GM12873 (cell line): ENCODE results near the gene FNDC4.

ENCODE experiments used
- TF ChIP-seq, protein P1 (sequence below): IDR thresholded peaks from 2 replicates; pipeline ENCODE4 v1.5.1; 2012; ENCODE audit warnings: low read depth, mild to moderate bottlenecking, moderate library complexity, low read length, control low read depth; ENCODE audit not compliant: insufficient read depth; ENCODE audit errors: missing control alignments

Gene FNDC4, protein sequence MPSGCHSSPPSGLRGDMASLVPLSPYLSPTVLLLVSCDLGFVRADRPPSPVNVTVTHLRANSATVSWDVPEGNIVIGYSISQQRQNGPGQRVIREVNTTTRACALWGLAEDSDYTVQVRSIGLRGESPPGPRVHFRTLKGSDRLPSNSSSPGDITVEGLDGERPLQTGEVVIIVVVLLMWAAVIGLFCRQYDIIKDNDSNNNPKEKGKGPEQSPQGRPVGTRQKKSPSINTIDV

DNA sequence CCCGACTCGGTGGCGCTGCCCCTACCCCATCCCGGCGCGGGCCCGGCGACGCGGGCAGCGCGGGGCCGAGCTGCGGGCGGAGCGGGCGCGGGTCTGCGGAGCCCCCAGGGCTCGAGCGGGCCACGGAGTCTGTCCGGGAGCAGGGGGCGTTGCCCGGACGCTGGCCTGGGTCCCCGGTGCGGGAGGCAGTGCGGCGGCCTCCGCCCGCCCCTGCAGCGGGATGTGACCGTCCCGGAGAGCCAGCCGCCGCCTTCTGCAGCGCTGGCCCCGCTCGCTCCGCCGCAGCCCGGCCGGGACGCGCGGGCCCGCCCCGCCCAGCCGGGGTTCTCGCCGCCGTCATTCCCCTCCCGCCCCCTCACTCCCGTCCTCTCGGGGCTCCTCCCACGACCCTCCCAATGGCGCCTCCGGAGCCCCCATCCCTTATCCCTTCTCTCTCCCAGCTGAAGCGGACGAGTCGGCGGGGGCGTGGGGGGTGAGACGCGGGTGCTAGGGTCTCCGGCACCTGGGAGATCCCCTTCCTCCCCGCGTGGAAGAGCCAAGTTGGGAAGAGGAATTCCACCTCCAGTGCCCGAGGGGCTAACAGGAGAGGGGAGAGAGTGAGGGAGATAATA, at the start of gene FNDC4:
Gene FNDC4, minus strand, starts transcription at position 257 of the 611 bp plus-strand sequence. CDS start 521 bp downstream, outside the sequence.
- TF ChIP-seq, protein P1, sequence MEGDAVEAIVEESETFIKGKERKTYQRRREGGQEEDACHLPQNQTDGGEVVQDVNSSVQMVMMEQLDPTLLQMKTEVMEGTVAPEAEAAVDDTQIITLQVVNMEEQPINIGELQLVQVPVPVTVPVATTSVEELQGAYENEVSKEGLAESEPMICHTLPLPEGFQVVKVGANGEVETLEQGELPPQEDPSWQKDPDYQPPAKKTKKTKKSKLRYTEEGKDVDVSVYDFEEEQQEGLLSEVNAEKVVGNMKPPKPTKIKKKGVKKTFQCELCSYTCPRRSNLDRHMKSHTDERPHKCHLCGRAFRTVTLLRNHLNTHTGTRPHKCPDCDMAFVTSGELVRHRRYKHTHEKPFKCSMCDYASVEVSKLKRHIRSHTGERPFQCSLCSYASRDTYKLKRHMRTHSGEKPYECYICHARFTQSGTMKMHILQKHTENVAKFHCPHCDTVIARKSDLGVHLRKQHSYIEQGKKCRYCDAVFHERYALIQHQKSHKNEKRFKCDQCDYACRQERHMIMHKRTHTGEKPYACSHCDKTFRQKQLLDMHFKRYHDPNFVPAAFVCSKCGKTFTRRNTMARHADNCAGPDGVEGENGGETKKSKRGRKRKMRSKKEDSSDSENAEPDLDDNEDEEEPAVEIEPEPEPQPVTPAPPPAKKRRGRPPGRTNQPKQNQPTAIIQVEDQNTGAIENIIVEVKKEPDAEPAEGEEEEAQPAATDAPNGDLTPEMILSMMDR = no peak

DNA sequence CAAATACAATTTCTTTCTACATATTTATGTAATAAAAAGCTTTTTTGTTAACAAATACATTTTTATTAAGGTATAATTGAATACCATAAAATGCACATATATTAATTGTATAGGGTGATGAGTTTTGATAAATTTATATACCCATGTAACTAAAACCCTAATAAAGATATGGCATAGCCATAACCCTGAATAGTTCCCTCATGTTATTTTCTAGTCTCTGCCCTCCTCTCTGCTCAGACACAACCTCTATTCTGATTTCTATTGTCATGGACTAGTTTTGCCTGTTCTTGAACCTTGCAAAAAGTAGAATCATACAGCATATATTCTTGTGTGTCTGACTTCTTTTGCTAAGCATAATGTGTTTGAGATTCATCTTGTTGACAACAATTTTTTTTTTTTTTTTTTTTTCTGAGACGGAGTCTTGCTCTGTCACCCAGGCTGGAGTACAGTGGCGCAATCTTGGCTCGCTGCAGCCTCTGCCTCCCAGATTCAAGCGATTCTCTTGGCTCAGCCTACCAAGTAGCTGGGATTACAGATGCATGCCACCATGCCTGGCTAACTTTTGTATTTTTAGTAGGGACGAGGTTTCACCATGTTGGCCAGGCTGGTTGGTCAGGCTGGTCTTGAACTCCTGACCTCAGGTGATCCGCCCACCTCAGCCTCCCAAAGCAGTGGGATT, 49.3 kb upstream of the FNDC4 start:
- TF ChIP-seq, protein P1 = no peak

DNA sequence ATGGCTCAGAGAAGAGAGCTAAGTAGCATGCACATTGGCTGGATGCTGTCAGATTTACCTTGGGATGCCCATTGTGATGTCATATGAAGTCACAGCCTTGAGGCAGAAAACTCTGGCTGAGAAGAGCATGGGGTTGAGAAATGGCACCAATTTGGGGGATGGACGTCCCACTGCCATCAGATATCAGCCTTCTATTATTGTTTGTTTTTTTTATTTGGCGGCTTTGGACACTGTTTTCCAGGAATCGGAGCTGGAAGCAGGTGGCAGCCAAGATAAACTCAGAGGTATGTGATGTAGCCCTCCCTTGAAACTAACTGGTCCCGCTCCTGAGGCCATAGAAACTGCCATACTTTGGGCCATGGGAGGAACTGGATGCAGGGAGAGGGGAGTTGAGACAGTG, 42.3 kb upstream of the FNDC4 start:
- TF ChIP-seq, protein P1 = no peak

DNA sequence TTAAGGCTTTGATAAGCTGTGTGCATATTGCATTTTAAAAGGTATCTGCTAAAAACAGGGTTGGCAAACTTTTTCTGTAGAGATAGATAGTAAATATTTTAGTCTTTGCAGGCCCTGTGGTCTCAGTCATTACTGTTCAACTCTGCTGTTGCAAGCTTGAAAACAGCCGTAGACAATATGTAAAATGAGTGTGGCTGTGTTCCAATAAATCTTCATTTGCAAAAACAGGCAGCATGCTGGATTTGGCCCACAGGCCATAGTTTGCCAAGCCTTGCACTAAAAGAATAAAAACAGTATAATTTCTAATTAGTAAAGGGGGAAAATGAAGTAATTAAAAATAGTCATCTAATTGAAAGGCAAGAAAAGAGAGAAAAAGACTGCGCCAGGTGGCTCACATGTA, 37.0 kb upstream of the FNDC4 start:
- TF ChIP-seq, protein P1 = no peak

DNA sequence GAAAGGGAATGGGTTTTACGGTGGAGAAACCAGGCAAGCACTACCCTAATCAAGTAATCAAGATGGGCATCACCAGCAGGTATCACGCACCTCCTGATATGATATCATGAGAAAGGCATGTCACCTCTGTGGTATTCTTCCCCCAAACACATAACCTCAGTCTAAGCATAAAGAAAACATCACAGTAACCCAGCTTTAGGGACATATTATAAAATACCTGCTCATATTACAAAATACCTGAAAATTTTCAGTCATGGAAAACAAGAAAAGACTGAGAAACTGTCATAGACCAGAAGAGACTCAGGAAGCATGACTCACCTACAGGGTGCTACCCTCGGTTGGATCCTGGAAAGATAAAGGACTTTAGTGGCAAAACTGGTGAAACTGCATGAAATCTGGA, 32.2 kb upstream of the FNDC4 start:
- TF ChIP-seq, protein P1 = no peak

DNA sequence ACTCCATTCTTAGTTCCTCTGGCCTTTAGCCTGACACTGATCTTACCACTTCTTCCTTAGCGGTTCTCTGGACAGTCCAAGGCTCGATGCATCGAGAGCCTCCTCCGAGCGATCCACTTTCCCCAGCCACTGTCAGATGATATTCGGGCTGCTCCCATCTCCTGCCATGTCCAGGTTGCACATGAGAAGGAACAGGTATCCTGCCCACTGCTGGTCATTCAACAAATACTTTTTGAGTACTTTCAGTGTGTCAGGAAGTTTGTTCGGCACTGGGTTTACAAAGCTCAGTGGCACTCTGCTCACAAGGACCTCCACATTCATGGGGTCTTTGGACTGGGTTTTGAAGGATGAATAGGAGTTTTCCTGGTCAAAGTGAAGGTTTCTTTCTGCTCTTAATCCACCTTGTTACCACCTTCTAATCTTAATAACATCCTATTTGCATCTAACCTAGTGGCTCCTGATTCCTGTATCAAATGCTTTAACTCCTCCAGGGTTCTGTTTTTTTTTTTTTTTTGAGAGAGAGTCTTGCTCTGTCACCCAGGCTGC, 27.5 kb upstream of the FNDC4 start:
- TF ChIP-seq, protein P1 = no peak

DNA sequence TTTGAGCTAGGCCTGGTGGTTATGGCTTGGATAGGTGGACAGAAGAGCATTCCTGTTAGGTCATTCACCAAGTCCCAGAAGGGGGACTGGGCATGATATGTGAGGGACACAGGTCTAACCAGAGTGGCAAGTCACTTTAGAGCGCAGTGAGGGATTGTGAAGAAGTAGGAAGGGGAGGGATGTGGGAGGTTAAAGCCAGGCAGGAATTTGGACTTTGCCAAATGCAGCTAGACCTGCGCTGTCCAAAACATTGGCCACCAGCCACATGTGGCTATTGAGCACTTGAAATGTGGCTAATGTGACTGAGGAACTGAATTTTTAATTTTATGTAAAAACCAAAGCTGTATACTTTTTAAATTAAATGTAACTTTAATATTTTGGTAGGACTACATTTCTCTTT, 25.3 kb upstream of the FNDC4 start:
- TF ChIP-seq, protein P1 = no peak
